Fibroblast of pulmonary artery (primary cell): ENCODE results near the gene VSX1.
A peak's percentile ranks its signal among the peaks of the same experiment; 100 is the strongest.

Experiments used
- DNase-seq: peaks from one replicate; pipeline ENCODE4 v3.0.0-alpha.2; 2010; ENCODE audit warnings: low read depth
- H3K4me3 ChIP-seq: replicated peaks from 2 replicates; pipeline ENCODE4 v1.5.1; 2011; ENCODE audit warnings: low read depth, mild to moderate bottlenecking, control low read depth, low read length, moderate library complexity
- CTCF ChIP-seq: IDR thresholded peaks from 2 replicates; pipeline ENCODE4 v1.5.1; 2011; ENCODE audit warnings: mild to moderate bottlenecking, control low read depth, low read length, inconsistent platforms; ENCODE audit errors: missing control alignments

Gene VSX1

DNA sequence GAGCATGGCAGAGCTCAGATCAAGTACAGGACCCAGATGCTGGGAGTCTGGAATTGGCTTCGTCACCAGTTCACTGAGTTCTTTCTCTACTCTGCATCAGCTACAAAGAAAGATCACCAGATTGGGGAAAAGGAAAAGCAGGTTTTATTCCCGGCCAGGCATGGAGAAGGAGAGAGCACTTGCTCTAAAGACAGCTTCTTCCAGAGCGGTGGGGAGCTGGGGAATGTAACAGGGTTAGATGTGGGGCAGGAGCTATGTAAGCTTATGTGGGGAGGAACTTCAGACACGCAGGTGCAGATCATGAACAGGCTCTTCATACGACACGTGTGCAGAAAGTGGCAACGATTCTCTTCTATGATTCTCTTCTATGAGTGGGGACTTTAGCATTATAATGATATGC is 19.1 kb downstream of the VSX1 start:
- H3K4me3 ChIP-seq, result no peak overlapping the region
- DNase-seq, result no peak
- TF ChIP-seq CTCF, result no peak

DNA sequence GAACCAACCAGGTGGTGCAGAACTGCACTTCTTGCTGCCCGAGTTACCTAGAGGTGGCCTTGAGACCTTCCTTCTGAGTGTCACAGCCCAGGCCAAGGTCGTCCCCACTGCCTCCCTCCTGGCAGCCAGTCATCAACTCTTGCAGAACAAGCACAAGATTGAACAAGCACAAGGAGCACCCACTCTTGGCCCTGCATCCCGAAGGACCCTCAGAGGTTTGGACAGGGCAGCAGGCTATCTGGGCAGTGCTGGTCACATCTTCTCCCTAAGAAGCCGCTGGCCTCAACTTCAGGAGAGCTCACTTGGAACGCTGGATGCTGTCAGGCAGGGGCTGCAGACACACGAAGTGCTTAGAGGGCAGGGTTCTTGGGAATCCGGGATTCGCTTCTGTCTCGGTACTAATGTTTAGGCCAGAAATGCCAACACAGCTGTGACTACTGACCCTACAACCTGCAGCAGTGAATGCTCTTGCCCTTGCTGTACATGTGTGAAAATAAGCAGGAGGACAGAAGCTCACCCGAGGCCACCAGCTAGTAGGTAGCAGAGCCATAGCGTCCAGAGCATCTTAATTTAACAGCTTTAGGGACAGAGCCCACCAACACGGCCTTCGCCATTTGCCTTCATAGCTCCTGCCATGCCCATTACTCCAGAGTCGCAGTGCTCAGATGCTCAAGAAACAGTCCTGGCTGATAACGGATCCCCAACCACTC is 20.0 kb downstream of the VSX1 start:
- DNase-seq, result no peak
- no peak for TF ChIP-seq CTCF
- no peak overlapping the region for H3K4me3 ChIP-seq

GRCh38 chr20:25061103-25061799 is 20.7 kb downstream of the VSX1 start:
- no peak for TF ChIP-seq CTCF
- no peak for DNase-seq
- no peak overlapping the region for H3K4me3 ChIP-seq

- no peak for TF ChIP-seq CTCF
- no peak for DNase-seq
- no peak overlapping the region for H3K4me3 ChIP-seq
Observed at GRCh38 chr20:25059866-25060465, 22.0 kb downstream of the VSX1 start.

- DNase-seq, result peak; percentile 26
- peak overlapping the region; percentile 68 for H3K4me3 ChIP-seq
- no peak for TF ChIP-seq CTCF
Observed at GRCh38 chr20:25058847-25059810, 22.8 kb downstream of the VSX1 start.

DNA sequence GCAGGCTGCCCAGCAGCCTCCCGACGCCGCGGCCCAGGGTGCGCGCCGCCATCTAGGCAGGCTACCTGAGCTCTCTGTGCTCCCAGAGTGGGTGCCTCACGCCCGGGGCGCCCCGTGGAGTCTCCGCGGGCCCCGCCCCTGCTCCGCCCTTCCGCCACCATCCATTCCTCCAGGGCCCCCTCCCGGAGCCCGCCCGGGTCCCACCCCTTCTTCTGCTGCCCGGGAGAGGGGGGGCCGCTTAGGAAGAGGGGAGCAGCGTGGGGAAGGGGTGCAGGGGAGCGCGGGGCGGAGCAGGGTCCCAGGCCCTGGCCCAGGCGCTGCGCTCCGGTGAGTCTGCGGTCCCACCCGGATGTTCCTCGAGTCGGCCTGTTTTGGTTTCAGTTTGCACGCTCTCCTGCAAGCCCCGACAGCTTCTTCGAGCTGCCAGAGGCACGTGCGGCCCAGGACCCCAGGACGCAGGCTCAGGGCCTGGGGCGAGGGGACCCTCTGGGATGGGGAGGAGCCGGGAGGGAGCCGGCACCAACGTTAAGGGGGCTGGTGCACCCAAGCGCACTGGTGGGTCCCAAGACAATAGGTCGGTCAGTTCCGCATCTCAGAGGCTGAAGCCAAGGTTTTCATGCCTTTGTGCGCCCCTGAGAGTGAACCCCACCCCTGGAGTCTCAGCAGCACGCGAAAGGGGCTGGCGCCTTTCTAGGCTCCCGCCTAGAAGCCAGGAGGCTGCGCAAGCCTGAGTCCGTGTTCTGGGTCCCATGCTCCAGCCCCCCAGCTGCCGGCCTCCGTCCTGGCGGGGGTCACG is 23.7 kb downstream of the VSX1 start, which contains the start of gene ACSS1:
TSS of gene ACSS1 (minus strand) at position 89 of the 796 bp plus-strand sequence. CDS start at position 52, 37 bp downstream.
- H3K4me3 ChIP-seq, result peak within 1 kb of the TSS; percentile 68
- no peak for TF ChIP-seq CTCF
- peak; percentile 41 for DNase-seq
